Fibroblast of lung (primary cell): Measurements from ENCODE around the gene TANGO6. TPM values are rescaled to one million over a fixed set of nuclear protein-coding genes. Genes with fewer than 3 reads are reported as not detected.

Source experiments
- DNase-seq, 2 donors: peaks; one replicate each; pipeline versions ENCODE4 v3.0.0 to v3.0.0-alpha.2; 2010; ENCODE audit warnings: low read depth in 2 of 2
- H2AFZ ChIP-seq: 2 replicates; pipeline ENCODE4 v1.5.1; 2012; ENCODE audit warnings: low read length, control low read depth, inconsistent platforms
- H3K27ac ChIP-seq: 2 replicates; pipeline ENCODE4 v1.5.1; 2011; ENCODE audit warnings: low read length, control low read depth; ENCODE audit not compliant: insufficient read depth
- H3K27me3 ChIP-seq: 2 replicates; pipeline ENCODE4 v1.5.1; 2011; ENCODE audit warnings: mild to moderate bottlenecking, low read length; ENCODE audit not compliant: control insufficient read depth, insufficient read depth
- H3K36me3 ChIP-seq: 2 replicates; pipeline ENCODE4 v1.5.1; 2011; ENCODE audit warnings: low read length; ENCODE audit not compliant: control insufficient read depth, insufficient read depth
- H3K4me1 ChIP-seq: 2 replicates; pipeline ENCODE4 v1.5.1; 2011; ENCODE audit warnings: low read length; ENCODE audit not compliant: control insufficient read depth, insufficient read depth; ENCODE audit errors: extremely low read depth
- H3K4me2 ChIP-seq: 2 replicates; pipeline ENCODE4 v1.5.1; 2011; ENCODE audit warnings: low read length, control low read depth; ENCODE audit not compliant: insufficient read depth; ENCODE audit errors: extremely low read depth
- H3K4me3 ChIP-seq, 4 experiments: fragments of 200-600 bp in 1 of 4; sonication (generic) in 1 of 4; replicated peaks in 1 of 4; 2 replicates each; pipeline ENCODE4 v1.5.1; 2011 to 2016; ENCODE audit warnings: low read length in 4 of 4, low read depth in 3 of 4, mild to moderate bottlenecking in 3 of 4, control low read depth in 2 of 4, inconsistent platforms in 1 of 4, mixed read lengths in 1 of 4; ENCODE audit not compliant: insufficient read depth in 1 of 4; ENCODE audit errors: control extremely low read depth in 1 of 4
- H3K79me2 ChIP-seq: 2 replicates; pipeline ENCODE4 v1.5.1; 2012; ENCODE audit warnings: mild to moderate bottlenecking, low read length, inconsistent platforms; ENCODE audit not compliant: control insufficient read depth, insufficient read depth
- H3K9ac ChIP-seq: 2 replicates; pipeline ENCODE4 v1.5.1; 2011; ENCODE audit warnings: mild to moderate bottlenecking, low read length, control low read depth; ENCODE audit not compliant: insufficient read depth
- H3K9me3 ChIP-seq: 2 replicates; pipeline ENCODE4 v1.5.1; 2012; ENCODE audit warnings: low read depth, low read length; ENCODE audit not compliant: control insufficient read depth, insufficient read depth
- H4K20me1 ChIP-seq: 2 replicates; pipeline ENCODE4 v1.5.1; 2011; ENCODE audit warnings: low read length; ENCODE audit not compliant: control insufficient read depth, insufficient read depth; ENCODE audit errors: extremely low read depth
- CTCF ChIP-seq, 2 donors: IDR thresholded peaks in 1 of 2; conservative IDR thresholded peaks in 1 of 2; 1 replicate in 1 of 2; 2 replicates in 1 of 2; pipeline ENCODE4 v1.5.1; 2011 to 2012; ENCODE audit warnings: low read length in 2 of 2, control low read depth in 1 of 2, inconsistent platforms in 1 of 2, low read depth in 1 of 2, mild to moderate bottlenecking in 1 of 2
- EZH2 ChIP-seq: IDR thresholded peaks from 2 replicates; pipeline ENCODE4 v1.5.1; 2012; ENCODE audit warnings: low read length, control low read depth, mild to moderate bottlenecking; ENCODE audit errors: missing control alignments
- polyA plus RNA-seq, 2 donors: library from polyadenylated mRNA; depleted of rRNA in 1 of 2; stranded (reverse) in 1 of 2; unstranded in 1 of 2; fragments of >200 nt; gene quantifications; 2 replicates each; pipeline ENCODE4 v1.2.1, GENCODE V29; 2011 to 2012; ENCODE audit warnings: missing spikeins in 1 of 2
- total RNA-seq: library from RNA; depleted of rRNA; stranded (reverse); fragments of >200 nt; gene quantifications from 2 replicates; pipeline ENCODE4 v1.2.1, GENCODE V29; 2014

TANGO6 gene
- total and polyA plus RNA-seq, 2 donors (not counting 1 experiment from before 2014, with no cell fraction given) = 6.5 to 29.9 TPM

GRCh38 chr16:68993885-68994284 lies 150.6 kb downstream of the TANGO6 start:
- Histone ChIP-seq H3K4me2 (peak overlapping the region; percentile 17), H3K9me3 (no peaks in the 10 kb centered on the region), H3K36me3 (no peaks in the 10 kb centered on the region), H3K4me3 (no peak overlapping the region), H3K4me1 (no peaks in the 10 kb centered on the region), H3K9ac (no peak overlapping the region), H3K27ac (peak overlapping the region; percentile 30), H3K27me3 (no peaks in the 10 kb centered on the region), H4K20me1 (no peaks in the 10 kb centered on the region), H2AFZ (no peak overlapping the region), H3K79me2 (no peaks in the 10 kb centered on the region)
- DNase-seq = peak; percentile 86 to 95
- TF ChIP-seq EZH2 (no peak), CTCF (conservative IDR thresholded peaks at IDR 0.05 in 1 of 2, IDR thresholded peaks at IDR 0.05 in 1 of 2; ENCODE audit: low read depth in 1 of 2, low read length in 2 of 2) (no peak)

GRCh38 chr16:68994324-68994723 lies 151.0 kb downstream of the TANGO6 start:
- Histone ChIP-seq H2AFZ (no peak overlapping the region), H3K27me3 (no peaks in the 10 kb centered on the region), H3K36me3 (no peaks in the 10 kb centered on the region), H3K79me2 (no peaks in the 10 kb centered on the region), H3K4me2 (peak overlapping the region; percentile 17), H3K9ac (no peak overlapping the region), H3K4me1 (no peaks in the 10 kb centered on the region), H3K9me3 (no peaks in the 10 kb centered on the region), H4K20me1 (no peaks in the 10 kb centered on the region), H3K4me3 (no peak overlapping the region), H3K27ac (peak overlapping the region; percentile 30)
- no peak for DNase-seq
- TF ChIP-seq EZH2 = no peak
- no peak for TF ChIP-seq CTCF (conservative IDR thresholded peaks at IDR 0.05 in 1 of 2, IDR thresholded peaks at IDR 0.05 in 1 of 2; ENCODE audit: low read depth in 1 of 2, low read length in 2 of 2)

DNA sequence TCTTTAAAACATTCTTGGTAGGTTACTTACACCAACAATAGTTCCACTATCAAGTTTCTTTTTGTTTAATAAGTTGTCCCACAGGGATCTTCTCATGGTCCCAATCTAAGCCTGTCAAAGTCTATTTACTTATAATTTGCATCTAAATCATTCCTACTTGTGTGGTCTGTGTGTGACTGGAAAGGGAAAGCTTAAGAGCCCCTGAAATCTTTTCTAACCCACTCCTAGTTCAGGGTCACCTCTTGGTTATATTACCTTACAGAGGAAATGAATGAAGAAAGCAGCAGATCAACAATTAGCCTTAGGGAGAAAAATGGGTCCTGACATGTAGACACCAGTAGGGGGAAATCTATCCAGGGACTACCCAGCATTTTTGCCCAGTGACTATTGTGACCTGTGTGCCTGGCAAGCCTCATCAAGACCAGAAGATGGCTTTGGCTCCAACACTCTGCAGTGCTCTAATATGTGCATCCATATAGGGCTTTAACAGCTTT lies 151.7 kb downstream of the TANGO6 start:
- Histone ChIP-seq H2AFZ (no peak overlapping the region), H3K27me3 (no peaks in the 10 kb centered on the region), H3K27ac (no peak overlapping the region), H3K36me3 (no peaks in the 10 kb centered on the region), H3K9ac (no peak overlapping the region), H3K4me2 (no peak overlapping the region), H3K79me2 (no peaks in the 10 kb centered on the region), H4K20me1 (no peaks in the 10 kb centered on the region), H3K4me1 (no peaks in the 10 kb centered on the region), H3K9me3 (no peaks in the 10 kb centered on the region), H3K4me3 (no peak overlapping the region)
- TF ChIP-seq CTCF (conservative IDR thresholded peaks at IDR 0.05 in 1 of 2, IDR thresholded peaks at IDR 0.05 in 1 of 2; ENCODE audit: low read depth in 1 of 2, low read length in 2 of 2) (peak; percentile 13 to 35), EZH2 (no peak)
- DNase-seq = peak; percentile 26 to 64
